GM06990 (cell line): ENCODE measurements around the gene PTCH2.

Source experiments
- DNase-seq: peaks from one replicate; pipeline ENCODE4 v3.0.0-alpha.2; 2011; ENCODE audit not compliant: insufficient read length; ENCODE audit errors: extremely low read depth
- H3K27me3 ChIP-seq: replicated peaks from 2 replicates; pipeline ENCODE4 v1.6.0; 2011; ENCODE audit warnings: low read length; ENCODE audit not compliant: control insufficient read depth, insufficient read depth
- H3K36me3 ChIP-seq: 2 replicates; pipeline ENCODE4 v1.5.1; 2011; ENCODE audit warnings: low read length; ENCODE audit not compliant: control insufficient read depth, insufficient read depth
- H3K4me3 ChIP-seq: replicated peaks from 2 replicates; pipeline ENCODE4 v1.5.1; 2011; ENCODE audit warnings: low read depth, mild to moderate bottlenecking, control low read depth, low read length
- TF ChIP-seq, protein P1 (sequence below): IDR thresholded peaks from 2 replicates; pipeline ENCODE4 v1.5.1; 2011; ENCODE audit warnings: low read length, control low read depth, mild to moderate bottlenecking, inconsistent platforms; ENCODE audit not compliant: insufficient read depth, poor library complexity, severe bottlenecking

Gene PTCH2

DNA sequence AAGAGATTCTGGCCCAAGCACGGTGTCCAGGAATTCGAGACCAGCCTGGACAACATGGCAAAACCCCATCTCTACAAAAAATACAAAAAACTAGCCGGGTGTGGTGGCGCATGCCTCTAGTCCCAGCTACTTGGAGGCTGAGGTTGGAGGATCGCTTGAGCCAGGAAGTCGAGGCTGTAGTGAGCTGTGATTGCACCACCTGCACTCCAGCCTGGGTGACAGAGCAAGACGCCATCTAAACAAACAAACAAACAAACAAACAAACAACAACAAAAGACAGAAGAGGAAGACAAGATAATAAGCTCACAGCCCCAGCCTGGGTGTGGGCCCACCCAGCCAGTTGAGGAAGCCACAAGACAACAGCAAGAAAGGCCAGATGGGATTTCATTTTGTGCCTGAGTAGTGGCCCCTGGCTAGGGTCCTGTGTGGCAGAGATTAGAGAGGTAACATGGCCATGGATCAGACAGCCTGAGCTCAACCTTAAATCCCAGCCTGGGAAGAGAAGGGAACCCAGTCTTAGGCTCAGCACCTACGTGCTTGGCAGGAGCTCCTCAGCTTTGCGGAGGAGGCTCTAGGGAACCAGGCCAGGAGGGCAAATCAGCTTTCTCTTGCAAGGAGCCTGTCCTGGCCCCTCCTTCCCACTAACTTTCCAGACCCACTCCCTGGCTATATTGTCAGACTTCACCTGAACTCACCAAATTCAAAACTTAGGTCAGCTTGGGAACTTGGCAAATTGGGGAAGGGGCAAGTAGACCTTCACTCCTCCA lies 50.1 kb downstream of the PTCH2 start:
- no peak for DNase-seq
- Histone ChIP-seq H3K4me3 (no peak overlapping the region), H3K27me3 (no peaks in the 10 kb centered on the region), H3K36me3 (no peaks in the 10 kb centered on the region)
- TF ChIP-seq, protein P1, sequence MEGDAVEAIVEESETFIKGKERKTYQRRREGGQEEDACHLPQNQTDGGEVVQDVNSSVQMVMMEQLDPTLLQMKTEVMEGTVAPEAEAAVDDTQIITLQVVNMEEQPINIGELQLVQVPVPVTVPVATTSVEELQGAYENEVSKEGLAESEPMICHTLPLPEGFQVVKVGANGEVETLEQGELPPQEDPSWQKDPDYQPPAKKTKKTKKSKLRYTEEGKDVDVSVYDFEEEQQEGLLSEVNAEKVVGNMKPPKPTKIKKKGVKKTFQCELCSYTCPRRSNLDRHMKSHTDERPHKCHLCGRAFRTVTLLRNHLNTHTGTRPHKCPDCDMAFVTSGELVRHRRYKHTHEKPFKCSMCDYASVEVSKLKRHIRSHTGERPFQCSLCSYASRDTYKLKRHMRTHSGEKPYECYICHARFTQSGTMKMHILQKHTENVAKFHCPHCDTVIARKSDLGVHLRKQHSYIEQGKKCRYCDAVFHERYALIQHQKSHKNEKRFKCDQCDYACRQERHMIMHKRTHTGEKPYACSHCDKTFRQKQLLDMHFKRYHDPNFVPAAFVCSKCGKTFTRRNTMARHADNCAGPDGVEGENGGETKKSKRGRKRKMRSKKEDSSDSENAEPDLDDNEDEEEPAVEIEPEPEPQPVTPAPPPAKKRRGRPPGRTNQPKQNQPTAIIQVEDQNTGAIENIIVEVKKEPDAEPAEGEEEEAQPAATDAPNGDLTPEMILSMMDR: no peak

DNA sequence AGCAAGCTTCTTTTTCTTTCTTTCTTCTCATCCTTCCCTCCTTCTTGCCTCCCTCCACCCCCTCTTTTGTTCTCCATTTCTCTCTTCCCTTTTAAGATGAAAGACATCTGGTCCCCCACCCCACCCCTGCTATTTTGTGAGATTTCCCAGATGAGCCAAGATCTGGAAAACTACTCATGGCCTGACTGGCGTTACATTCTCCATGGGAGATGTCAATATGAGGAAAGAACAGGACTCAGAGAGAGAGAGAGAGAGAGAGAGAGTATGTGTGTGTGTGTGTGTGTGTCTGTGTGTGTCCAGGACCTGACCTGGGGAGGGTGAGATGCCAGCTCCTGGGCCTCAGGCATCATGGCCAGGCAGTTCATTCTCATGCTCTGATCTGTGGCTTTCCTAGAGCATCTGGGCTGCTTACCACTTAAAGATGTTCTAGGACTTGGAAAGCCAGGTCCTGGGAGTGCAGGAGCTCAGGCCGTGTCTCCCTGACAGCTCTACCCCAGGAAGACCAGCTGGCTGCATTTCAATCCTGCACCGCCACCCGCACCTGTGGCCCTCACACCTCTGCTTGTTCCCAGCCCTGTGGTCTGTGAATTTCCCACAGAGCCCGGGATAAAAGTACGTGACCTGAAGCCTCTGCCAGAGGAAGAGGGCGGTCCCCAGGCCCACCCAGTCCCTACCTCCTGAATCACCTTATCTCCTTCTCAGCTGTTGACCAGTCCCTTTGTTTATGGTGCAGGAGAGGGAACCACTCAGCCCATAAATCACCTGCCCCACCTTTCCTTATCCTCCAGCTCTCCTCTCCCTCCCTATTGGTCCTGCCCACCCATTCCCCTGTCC lies 51.9 kb downstream of the PTCH2 start:
- TF ChIP-seq, protein P1: no peak
- no peak overlapping the region for H3K4me3 ChIP-seq
- DNase-seq: no peak
- no peaks in the 10 kb centered on the region for H3K27me3 ChIP-seq
- no peaks in the 10 kb centered on the region for H3K36me3 ChIP-seq

DNA sequence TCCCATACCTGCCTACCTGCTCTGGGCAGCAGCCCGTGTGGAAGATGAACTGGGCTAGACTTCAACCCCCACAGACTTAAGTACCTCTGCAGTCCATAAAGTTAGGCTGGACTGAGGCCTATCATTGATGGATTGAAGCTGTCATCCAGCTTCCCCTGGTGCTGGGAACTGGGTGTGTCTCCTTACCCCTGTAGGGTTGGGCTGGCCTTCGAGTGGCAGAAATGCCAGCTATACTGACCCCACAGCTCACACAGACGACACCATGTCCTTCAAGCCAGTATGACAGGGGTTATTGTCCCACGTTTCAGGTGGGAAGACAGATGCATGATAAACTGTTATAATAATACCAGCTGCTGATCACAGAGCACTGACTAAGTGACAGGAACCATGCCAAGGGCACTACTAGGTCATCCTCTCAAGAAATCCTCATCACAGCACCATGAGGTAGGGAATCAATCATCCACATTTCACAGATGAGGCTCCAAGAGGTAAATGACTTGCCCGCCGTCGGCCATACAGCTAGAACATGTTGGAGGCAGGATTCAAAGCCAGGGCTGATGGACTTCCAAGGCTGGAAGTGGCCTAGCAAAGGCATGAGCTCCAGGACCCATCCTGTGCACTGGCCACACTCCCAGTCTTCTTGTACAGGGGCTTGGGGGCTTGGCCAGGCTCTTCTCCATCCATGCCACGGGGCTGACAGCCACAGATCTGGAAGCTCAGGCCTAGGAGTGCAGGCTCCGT lies 54.8 kb downstream of the PTCH2 start, which contains the start of gene BEST4:
BEST4 (minus strand) TSS at position 51 of the 741 bp plus-strand sequence. CDS start 465 bp downstream, outside the sequence.
- no peaks in the 10 kb centered on the region for H3K36me3 ChIP-seq
- TF ChIP-seq, protein P1: no peak

DNA sequence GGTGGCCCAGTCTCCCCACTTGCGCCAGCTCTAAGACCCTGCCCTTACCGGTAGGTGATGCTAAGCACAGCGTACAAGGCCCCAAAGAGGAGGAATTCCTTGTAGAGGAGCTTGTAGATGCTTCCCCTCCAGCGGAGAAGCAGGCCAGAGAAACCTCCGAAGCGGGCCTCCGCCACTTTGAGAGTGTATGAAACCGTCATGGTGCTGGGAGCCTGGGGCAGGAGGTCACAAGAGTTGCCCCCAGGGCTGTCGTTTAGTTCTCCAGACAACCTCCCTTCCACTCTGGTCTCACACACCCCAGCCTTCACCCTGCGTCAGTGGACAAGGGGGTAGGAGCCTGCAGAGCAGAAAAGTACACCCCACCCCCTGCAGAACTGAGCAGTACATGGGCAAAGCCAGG lies 55.5 kb downstream of the PTCH2 start:
- Histone ChIP-seq H3K4me3 (no peak overlapping the region), H3K36me3 (peaks cover 1% of the 10 kb centered on the region; the same call in 1 of the 2 replicates), H3K27me3 (no peaks in the 10 kb centered on the region)
- DNase-seq: no peak
- TF ChIP-seq, protein P1: no peak

More for the DNA sequence above, 54.8 kb downstream of the PTCH2 start, which contains the start of gene BEST4:
- Histone ChIP-seq H3K27me3 (no peaks in the 10 kb centered on the region), H3K4me3 (no peak within 1 kb of the TSS)
- DNase-seq: no peak

DNA sequence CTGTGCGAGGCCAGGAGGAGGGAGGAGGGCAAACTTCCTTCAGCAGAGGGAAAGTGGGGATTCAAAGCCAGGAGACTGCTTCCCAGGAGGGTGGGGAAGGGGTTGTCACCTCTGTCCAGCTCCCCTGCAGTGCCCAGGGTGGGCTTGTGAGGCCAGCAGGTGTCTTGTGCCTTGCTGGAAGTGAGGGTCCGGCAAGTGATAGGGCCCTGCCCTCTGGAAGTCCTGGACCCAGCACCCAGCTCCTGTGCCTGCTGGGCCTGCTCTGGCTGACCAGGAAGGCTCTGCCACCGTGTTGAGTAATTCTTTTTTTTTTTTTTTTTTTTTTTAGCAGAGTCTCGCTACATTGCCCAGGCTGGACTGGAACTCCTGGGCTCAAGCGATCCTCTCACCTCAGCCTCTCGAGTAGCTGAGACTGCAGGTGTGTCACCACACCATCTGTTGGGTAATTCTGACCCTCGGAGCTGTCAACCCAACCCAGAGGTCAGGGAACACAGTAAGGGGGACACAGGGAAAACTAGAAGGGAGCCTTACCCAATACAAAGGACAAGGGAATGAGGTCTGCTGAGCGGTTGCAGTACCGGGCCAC lies 56.1 kb downstream of the PTCH2 start:
- Histone ChIP-seq H3K4me3 (no peak overlapping the region), H3K27me3 (no peaks in the 10 kb centered on the region), H3K36me3 (peaks cover 1% of the 10 kb centered on the region; the same call in 1 of the 2 replicates)
- DNase-seq: no peak
- TF ChIP-seq, protein P1: no peak
